NCI-H1092 treated with DMSO at 0.1 percent for 48 hours (cell line): ENCODE measurements around the gene PSMB8.
A peak's percentile ranks its signal among the peaks of the same experiment; 100 is the strongest.
"Not testable (repeated sequence)": the region's sequence is repeated elsewhere in the genome, so short reads cannot be mapped to it uniquely, and the experiment has no call there.

ENCODE experiments used
- DNase-seq: peaks from one replicate; lab custom pipeline; 2025; lab: John Stamatoyannopoulos, UW

Gene PSMB8

GRCh38 chr6:32836873-32837272 is 7.0 kb downstream of the PSMB8 start:
- DNase-seq: no peak

- DNase-seq: no peak
Observed at GRCh38 chr6:32835167-32835893, 8.5 kb downstream of the PSMB8 start.

- DNase-seq: no peak
Observed at GRCh38 chr6:32833664-32834063, 10.2 kb downstream of the PSMB8 start.

- no peak for DNase-seq
Observed at GRCh38 chr6:32832535-32832934, 11.3 kb downstream of the PSMB8 start.

- DNase-seq: no peak
Observed at GRCh38 chr6:32830936-32831335, 12.9 kb downstream of the PSMB8 start.

- DNase-seq: no peak
Observed at GRCh38 chr6:32830017-32830416, 13.8 kb downstream of the PSMB8 start.

- DNase-seq: no peak
Observed at GRCh38 chr6:32829495-32829894, 14.4 kb downstream of the PSMB8 start.

GRCh38 chr6:32827025-32827424 is 16.8 kb downstream of the PSMB8 start:
- no peak for DNase-seq

GRCh38 chr6:32825966-32826365 is 17.9 kb downstream of the PSMB8 start:
- no peak for DNase-seq

- DNase-seq: no peak
Observed at GRCh38 chr6:32819729-32820128, 24.1 kb downstream of the PSMB8 start.

- no peak for DNase-seq
Observed at GRCh38 chr6:32818867-32819266, 25.0 kb downstream of the PSMB8 start.

GRCh38 chr6:32816746-32817204 is 27.1 kb downstream of the PSMB8 start, which contains the start of gene HLA-DOB:
Gene HLA-DOB, minus strand, starts transcription at chr6:32817002. Its CDS starts 51 bp downstream, at chr6:32816951.
- no peak for DNase-seq

- no peak for DNase-seq
Observed at GRCh38 chr6:32815996-32816395, 27.9 kb downstream of the PSMB8 start.

GRCh38 chr6:32815115-32815514 is 28.7 kb downstream of the PSMB8 start:
- no peak for DNase-seq

GRCh38 chr6:32814145-32814544 is 29.7 kb downstream of the PSMB8 start:
- DNase-seq: no peak

GRCh38 chr6:32809171-32809570 is 34.7 kb downstream of the PSMB8 start:
- no peak for DNase-seq

GRCh38 chr6:32807020-32807580 is 36.7 kb downstream of the PSMB8 start:
- no peak for DNase-seq

- not testable (repeated sequence) for DNase-seq
Observed at GRCh38 chr6:32805404-32805803, 38.4 kb downstream of the PSMB8 start.

- DNase-seq: no peak
Observed at GRCh38 chr6:32803416-32803815, 40.4 kb downstream of the PSMB8 start.

GRCh38 chr6:32799740-32800139 is 44.1 kb downstream of the PSMB8 start:
- no peak for DNase-seq

GRCh38 chr6:32799168-32799567 is 44.7 kb downstream of the PSMB8 start:
- DNase-seq: no peak

- peak; percentile 8 for DNase-seq
Observed at GRCh38 chr6:32796848-32797776, 46.7 kb downstream of the PSMB8 start.

- DNase-seq: no peak
Observed at GRCh38 chr6:32794510-32794909, 49.3 kb downstream of the PSMB8 start.
